HG03521 (cell line): ENCODE measurements around the gene LSAMP.

Experiments used
- ATAC-seq: cut with Tn5 transposase; IDR thresholded peaks from one replicate; pipeline ENCODE4 v1.9.1; 2021; ENCODE audit warnings: mild to moderate bottlenecking, moderate library complexity; ENCODE audit not compliant: unreplicated experiment

Gene LSAMP

DNA sequence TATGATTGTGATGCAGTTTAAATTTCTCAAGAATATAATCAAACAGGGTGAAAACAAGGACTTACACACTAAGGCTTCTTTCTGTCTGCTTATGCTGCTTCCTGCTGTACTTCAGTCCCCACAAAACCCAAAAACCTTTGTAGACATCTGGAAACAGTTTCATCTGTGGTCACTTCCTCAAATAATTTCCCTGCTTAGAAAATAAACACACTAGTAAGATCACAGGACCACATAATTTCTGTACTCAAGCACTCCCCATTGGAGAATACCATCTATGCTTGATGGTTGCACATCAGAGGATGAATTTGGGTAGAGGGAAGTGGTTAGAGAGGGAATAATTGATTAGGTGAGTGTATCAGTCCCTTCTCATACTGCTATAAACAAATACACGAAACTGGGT is 266.2 kb downstream of the LSAMP start:
- no peak for ATAC-seq

DNA sequence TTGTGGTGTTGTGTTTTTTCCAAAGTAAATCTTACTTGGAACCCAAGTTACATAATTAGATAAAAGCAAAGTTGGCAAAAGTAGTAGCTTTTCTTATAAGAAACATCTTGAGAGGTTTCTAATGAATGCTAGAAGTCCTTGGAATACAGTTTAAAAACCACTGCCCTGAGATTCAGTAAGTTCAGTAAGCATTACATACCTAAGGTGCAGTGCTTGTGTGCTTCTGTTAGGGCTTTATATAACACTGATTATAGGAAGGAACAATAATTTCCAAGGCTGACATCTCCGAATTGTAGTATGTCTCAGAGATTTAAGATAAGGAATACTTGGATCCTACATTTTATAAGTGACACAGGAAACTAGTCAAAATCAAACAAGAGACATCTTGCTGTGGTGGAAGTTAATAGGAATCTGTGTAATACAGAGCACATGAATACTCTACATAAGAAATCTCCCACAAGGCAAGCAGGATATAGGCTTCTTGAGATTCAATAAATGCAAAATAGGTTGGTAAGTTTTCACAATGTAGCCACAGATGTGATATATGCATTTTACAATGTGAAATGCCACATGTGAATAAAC is 268.2 kb downstream of the LSAMP start:
- ATAC-seq: no peak

DNA sequence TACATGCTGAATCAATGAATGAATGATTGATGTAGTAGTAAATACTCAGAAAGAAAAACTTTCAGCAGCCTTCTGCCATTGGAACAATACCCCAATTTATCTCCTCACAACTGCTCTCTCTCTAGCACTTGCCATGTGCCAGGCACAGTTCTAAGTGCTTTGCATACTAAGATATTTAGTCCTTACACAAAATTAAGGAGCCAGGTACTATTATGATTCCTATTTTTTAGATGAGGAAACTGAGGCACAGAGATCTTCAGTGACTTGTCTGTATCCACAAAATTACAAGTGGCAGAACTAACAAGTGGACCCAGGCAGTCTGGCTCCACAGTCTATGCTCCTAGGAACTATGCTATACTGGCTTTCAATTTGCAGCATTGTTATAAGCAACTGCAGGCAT is 279.2 kb downstream of the LSAMP start:
- ATAC-seq: no peak

DNA sequence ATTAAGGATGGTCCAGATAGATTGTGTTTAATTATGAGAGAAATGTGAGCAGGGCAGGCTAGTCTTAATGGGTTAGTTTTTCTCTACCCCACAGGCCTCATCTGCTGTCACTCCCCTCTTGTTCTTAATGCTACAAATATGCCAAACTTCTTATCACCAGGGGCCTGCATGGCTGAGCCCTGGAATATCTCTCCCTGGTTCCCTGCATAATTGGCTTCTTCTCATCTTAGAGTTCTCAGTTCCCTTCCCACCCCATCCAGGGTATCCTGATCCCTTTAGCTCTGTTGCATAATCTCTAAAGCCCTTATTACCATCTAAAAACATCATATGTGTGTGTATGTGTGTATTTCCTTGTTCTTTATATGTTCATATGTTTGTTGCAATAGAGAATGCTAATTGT is 279.6 kb downstream of the LSAMP start:
- no peak for ATAC-seq

DNA sequence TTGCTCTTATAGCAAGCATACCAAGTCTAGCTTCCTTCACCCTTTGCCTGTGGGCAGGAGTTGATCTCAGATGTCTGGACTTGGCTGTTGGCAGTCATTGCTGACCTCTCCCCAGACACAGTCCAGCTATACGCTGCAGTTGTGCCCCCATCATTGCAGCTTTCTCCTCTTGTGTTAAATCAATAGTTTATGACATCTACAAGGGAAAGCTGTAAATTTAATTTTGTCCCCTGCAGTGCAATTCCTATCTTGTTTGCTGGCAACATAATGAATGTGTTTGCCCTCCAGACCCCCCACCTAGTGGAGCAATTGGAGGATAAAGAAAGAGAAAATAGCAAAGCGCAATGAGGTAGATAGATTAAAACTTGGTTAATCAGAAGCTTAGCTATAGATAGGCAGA is 280.2 kb downstream of the LSAMP start:
- no peak for ATAC-seq

DNA sequence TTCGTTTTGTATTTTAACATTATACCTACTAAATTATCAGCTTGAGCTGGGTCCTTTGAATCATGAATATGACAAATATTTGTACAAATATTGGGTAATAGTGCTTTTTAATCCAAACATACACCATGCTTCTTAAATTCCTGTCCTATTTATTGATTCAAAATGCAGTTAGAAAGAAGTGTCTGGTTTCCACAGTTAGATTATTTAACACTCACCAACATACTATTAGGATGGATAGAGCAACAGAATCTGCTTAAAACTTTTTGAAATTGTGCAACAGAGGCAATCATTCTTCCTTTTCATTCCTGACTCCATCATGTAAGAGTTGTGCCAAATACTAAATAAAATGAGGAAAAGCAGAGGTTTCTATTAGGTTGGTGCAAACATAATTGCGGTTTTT is 281.2 kb downstream of the LSAMP start:
- ATAC-seq: no peak

DNA sequence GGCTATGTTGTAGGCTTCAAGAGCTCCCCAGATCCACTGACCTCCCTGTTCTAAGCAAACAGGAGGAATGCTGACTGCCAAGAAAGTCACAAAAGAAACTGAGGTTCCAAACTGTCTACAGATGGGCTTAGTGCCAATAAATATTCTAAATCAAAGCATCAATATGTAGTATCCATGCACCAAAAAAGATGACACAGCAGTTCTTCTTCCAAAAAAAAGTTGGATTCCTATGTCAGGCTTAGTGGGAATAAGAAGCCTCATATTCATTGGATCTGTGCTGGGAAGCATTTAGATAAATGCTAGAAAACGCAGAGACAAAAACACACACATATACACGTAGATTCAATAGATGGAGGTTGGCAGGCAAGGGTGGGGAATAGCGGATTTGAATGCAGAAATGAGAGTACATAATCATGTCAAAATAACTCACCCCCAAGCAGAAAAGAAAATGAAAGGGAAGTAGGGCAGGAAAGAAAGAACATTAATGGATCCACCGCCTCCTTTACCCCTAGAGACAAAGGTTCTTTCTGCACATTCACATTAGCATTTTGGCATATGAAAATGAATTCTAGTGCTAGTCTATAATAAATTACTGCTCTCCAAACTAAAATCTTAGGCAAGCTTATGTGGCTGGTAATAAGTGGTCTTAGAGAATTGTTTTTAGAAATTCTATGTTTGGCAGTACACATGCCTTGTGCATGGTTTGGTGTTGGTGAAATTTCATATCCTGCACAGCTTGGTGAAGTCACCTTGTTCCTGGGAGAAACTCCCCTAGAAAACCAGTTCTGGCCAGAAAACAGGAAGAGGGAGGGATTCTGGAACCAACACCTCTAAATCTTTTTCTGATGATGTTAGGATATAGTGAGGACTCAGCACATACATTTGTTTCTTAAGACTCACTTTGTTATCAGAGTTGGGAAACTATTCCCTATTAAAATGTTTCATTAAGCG is 283.4 kb downstream of the LSAMP start:
- no peak for ATAC-seq

DNA sequence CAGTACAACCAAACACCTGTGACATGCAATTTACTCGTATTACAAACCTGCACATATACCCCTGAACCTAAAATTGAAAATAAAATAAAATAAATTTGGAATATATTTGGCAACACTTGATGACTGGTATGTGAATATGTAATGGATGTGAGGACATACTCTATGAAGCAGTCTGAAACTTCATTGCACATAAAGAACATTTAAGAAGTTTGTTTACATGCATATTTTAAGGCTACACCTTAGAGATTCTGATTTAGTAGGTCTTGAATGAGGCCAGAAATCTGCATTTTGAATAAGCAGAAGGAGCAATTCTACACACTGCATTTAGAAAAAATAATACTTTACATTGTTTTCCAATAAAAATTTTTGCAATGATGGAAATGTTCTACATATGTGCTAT is 284.7 kb downstream of the LSAMP start:
- ATAC-seq: no peak

DNA sequence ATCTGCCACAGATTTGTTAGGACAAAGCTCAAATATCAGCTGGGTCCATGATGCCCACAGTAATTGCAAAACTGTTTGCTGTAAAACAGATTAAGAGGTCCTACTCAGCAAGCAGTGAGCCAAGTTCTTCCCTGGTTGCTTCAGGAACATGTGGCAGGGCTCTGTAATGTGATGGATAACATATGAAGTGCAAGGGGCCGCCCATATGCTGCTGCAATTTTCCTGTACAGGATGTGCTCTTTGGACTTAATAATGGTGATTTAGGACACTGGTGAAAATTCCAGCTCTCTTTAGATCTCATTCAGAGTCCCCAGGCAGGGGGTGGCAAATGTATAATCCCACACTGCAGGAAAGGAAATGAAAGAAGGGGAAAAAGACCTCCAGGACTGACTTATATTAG is 289.4 kb downstream of the LSAMP start:
- no peak for ATAC-seq

DNA sequence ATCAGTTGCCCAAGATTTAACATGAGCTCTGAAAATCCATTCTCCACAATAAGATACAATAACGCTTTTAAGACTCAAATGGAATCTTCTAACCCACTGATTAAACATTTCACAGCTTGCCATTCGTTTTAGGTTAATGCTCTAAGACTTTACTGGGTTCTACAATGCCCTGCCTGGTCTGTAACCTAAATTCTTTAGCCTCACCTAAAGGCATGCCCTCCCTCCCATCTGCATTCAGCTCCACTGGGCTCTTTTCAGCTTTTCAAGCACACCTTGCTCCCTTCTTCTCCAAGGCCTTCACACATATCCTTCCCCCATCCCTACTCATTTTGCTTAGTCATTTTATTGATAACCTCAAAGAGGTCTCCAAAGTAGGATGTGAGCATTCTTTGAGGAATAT is 290.9 kb downstream of the LSAMP start:
- ATAC-seq: no peak

DNA sequence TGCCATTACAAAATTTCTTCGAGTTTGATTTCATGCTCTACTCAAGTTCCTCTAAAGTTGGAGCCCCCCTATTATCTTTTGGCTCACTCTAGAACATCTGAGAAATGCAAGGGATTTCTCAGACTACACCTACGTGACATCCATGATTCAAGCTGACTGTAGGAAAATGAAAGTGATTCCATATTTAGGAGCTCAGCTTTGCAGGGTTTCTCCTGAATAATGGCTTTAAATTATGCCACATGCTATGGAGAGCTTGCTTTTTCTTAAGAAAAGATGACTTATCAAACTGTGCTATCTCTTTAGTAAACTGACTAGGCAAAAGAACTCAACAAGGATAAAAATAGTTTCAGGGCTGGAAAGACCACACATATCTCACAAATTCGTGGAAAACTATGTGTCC is 292.1 kb downstream of the LSAMP start:
- ATAC-seq: no peak

DNA sequence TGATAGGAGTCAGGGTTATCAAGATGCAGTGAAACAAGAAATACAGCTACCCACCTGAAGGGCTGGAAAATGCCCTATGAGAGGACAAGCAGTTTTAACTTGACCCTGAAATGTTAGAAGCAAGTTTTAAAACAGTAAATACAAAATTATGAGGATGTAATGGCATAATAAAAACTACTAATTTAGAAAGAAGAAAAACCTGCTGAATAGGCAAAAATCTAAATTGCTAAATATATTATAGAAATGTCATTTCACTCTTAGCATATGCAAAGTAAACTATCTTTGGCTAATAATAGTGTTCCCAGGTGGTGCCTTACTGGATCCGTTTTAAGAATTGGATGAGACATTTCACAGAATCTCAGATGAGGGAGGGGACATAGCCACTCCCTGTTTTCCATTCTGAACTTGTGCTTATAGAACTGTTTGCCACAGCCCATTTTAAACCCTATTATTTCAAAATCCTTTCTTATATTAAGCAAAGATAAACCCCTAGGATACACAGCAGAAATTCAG is 294.6 kb downstream of the LSAMP start:
- no peak for ATAC-seq

DNA sequence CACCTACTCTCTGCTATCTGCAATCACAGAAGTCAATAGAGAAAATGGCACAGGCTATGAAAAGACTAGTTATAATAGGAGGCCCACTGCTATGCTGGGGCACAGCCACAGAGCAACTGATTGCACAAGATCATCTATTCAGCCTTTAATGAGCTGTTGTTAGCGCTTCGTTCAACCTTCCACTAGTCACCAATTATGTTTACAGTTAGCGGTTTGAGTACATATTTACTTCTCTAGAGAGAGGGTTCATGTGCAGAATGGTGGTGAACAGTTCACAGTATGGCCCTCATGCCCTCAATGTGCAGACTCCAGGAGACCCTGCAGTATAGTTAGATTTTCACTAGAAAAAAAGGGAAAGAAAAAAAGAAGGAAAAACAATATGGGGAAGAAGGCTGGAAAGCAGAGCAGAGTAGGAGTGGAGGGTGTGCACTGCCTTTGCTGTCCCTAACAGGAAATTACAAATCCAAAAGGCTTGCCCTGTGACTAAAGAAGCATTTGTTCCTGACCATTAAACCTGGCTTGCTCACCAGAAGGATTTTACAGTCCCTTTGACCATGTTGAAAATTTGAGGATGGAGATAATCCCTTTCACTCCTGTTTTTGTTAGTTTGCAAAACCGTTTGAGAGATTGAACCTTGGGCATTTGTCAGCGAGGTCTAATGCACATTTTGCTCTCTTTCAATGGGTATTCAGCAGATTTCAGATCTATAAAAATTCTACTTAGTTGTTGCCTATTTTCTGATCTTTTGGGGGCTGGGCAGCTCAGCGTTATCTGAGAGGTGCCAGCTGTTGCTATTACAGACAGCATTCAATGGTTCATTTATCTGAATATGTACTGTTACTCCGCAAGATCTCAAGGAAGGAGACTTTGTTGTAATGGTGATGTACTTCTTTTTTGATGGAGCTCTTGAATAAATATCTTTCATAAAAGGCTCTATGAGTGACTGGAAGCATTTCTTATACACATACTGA is 296.1 kb downstream of the LSAMP start:
- no peak for ATAC-seq

DNA sequence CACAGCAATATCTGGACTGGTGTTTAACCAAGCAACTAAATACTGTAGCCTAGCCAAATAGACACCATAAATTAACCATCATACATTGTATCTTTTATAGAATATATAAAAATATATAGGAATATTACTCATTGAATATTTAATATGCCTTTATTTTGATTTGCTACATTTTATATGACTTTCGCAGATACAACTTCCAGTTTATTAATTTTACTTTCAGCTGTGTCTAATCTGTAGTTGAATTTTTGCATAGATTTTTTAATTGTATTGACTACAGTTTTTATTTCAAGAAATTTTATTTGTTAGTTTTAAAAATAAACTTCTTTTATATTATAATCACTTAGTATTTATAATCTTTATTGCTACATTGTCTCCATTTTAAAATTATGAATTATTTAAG is 299.7 kb downstream of the LSAMP start:
- no peak for ATAC-seq

DNA sequence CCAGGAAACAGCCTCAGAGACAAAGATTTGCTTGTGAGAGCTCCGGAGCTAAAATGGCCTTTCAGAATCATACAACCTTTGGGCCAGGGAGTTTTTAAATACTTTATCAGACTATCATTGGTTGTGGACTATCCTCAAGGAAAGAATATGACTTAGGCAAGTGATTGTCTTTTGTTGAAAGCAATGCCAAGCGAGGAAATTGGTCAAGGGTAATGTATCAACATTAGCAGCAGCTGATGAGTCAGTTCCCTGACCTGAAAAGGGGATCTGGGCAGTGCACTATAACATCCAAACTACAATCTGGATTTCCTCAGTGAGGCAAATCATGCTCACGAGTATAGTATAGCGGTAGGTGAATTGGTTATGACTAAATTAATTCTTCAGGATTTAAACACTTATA is 303.6 kb downstream of the LSAMP start:
- no peak for ATAC-seq

DNA sequence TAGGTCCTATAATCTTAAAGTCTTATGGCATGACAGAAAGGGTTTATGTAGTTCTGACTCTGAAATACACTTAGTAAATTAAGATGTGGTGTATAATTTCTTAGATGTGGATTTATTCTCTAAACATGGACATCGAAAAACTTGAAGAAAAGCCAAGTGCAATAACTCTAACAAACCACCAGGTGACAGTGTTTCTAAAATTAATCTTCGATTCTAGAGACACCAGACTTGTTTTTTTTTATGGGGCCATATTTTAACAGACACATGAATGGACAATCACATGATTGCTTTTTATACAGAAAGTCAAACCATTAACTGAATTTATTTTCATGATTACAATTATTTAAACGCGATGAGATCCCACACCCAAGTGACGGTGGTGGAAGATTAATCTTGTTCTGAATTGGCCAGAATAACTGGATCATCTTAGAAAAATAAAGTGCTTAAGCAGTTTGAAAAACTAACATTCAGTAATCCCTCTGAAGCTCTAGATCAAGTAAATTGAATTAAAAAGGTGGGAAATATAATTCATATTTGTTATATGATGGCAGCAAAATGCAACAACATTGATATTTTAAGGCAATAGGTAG is 305.1 kb downstream of the LSAMP start:
- ATAC-seq: no peak

DNA sequence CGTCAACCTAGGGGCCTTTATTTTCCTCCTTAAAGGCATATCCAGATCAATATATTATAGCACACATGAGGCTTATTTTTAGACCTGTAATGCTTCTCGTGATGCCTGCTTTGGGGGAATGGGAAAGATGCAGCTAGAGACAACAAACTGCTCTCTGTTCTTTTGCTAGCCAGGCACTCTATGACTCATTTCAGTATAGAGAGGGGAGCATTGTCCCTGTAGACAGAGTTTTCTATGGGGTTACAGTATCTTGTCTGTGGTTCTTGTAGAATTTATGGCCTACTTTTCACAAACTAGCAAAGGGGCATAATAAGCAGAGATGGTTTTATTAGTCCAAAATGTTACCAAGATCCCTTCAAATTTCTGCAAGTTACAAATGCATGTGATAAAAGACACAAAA is 305.6 kb downstream of the LSAMP start:
- ATAC-seq: no peak

DNA sequence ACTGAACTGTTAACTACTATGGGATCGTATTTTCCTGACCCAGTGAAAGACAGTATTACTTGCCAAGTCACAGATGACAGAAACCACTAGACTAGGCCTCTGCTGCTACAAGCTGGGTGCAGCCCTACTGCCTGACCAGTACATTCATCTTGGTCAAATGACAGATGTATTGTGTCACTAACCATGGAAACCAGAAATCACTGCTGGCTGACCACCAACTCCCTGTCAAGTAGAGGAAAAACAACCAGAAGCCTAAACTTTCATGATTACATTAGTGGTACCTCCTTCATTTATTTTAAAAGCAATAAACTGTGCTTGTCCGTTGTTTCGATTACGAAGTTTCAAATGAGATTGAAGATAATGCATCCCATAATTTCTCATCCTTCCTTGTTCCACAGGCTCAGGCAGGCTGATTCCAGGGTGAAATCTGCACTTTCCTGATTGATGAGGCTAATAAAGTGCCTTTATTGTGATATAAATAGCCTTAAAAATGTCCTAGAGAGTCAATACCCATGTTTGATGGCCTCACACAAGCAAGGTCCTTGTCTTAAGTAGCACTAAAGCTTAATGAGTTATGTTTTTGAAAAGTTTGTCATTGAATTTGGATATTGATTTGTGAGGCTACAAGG is 309.7 kb downstream of the LSAMP start:
- ATAC-seq: no peak

DNA sequence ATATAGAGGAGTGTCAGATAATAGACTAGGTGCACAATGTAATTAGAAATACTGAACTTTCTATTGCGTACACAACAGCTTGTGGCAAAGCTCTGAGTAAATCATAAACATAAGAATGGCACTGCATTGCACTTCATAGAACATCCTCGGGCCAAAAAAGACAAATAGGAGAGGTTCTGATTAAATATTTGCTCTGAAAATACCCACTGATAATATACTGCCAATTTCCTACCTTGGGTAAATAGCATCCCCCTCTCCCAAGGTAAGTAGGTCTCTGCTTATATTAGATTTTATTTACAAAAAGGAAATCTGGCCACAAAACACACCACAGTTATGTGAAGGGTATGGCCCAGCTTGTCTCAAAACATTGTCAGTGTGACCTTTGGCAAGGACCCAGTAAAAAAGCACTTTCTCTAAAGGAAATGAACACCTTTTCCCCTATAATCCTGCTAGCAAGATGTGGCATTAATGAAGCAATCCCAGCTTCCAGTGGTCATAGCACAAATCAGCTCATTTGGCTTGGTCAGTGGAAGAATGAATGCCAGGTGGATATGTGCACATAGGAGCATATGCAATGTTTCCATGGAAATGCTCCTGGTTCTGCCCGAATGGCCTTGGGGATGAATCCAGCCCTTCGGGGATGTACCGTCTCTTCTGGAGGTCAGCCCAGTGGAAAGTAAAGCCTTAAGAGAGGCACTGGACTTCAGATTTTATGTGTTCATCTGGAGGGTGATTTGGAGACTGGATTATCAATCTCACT is 315.9 kb downstream of the LSAMP start:
- no peak for ATAC-seq

DNA sequence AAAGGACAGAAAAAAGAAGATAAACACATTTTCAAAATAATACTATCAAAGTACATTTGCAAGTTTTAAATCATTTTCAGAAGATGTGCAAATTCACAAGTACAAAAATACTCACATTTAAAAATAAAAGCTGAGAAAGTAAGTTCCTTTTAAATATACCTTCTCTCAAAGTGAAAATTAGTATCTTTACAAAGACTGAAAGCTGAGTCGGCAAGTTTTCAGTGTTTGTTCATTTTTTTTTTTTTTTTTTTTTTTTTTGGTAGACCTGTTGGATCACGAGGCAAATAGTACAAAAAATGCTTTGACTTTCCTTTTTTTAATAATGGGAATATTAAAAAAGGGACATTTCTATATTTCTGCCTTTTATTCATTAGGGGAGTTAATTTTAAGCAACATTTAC is 317.8 kb downstream of the LSAMP start:
- ATAC-seq: no peak
